ENCODE data around the gene SETD2.

SETD2 gene

GRCh38 chr3:46978381-46978780 lies 185.5 kb downstream of the SETD2 start:
- DNase-seq, result no peak

GRCh38 chr3:46977811-46978195 lies 186.1 kb downstream of the SETD2 start:
- DNase-seq, result no peak

GRCh38 chr3:46976326-46977190 lies 187.4 kb downstream of the SETD2 start, which contains the start of gene CCDC12:
TSS of gene CCDC12 (minus strand) at chr3:46976745. CDS start at chr3:46976732, 13 bp downstream.
- DNase-seq, result peak; percentile 97

GRCh38 chr3:46974421-46975171 lies 189.3 kb downstream of the SETD2 start:
- DNase-seq, result no peak

GRCh38 chr3:46972396-46972795 lies 191.5 kb downstream of the SETD2 start:
- DNase-seq, result no peak

GRCh38 chr3:46971742-46972141 lies 192.2 kb downstream of the SETD2 start:
- DNase-seq, result peak; percentile 37

GRCh38 chr3:46971151-46971550 lies 192.8 kb downstream of the SETD2 start:
- DNase-seq, result no peak

- no peak for DNase-seq
These were observed 193.4 kb downstream of the SETD2 start for GRCh38 chr3:46970391-46971091.

GRCh38 chr3:46968783-46969428 lies 195.0 kb downstream of the SETD2 start:
- no peak for DNase-seq

GRCh38 chr3:46966811-46967210 lies 197.1 kb downstream of the SETD2 start:
- no peak for DNase-seq

All from activated CD4-positive, alpha-beta T cell treated with anti-CD3 and anti-CD28 coated beads, Interleukin-2, Interleukin-6, amounts not matched to agents 100 ng/mL and 50 ng/mL, durations not matched to agents 16 hours and 8 hours (primary cell).